Naive thymus-derived CD4-positive, alpha-beta T cell (primary cell): Measurements from ENCODE around the gene RNASE8. TPM values are rescaled to one million over a fixed set of nuclear protein-coding genes. Genes with fewer than 3 reads are reported as not detected.

Source experiments
- ATAC-seq: fragments of 150-1000 bp; cut with Tn5 transposase; 2 replicates; pipeline ENCODE4 v1.10.0; 2021; ENCODE audit warnings: mild to moderate bottlenecking, moderate library complexity
- CTCF ChIA-PET: fragments of 350-600 bp; sonication (Branson Sonifier 250); formaldehyde crosslinking; loops from one replicate; lab custom pipeline; 2021; ENCODE audit warnings: antibody characterized with exemption; lab: Charles Lee
- POLR2A ChIA-PET: fragments of 350-600 bp; sonication (Branson Sonifier 250); formaldehyde crosslinking; loops from one replicate; lab custom pipeline; 2021; ENCODE audit warnings: antibody characterized with exemption, inconsistent platforms; lab: Charles Lee
- DNase-seq, 9 donors: peaks; one replicate each; pipeline versions ENCODE4 v3.0.0 to v3.0.0-alpha.2; 2020 to 2022; ENCODE audit warnings: mixed read lengths in 1 of 9
- H3K27ac ChIP-seq: one replicate; pipeline ENCODE4 v1.7.0; 2013; ENCODE audit warnings: mild to moderate bottlenecking, low read depth, low read length, moderate library complexity
- H3K27me3 ChIP-seq, 2 donors: one replicate each; pipeline ENCODE4 v1.7.0; 2013; ENCODE audit warnings: low read length in 2 of 2, mild to moderate bottlenecking in 2 of 2, moderate library complexity in 2 of 2; ENCODE audit not compliant: control insufficient read depth in 2 of 2, insufficient read depth in 2 of 2
- H3K36me3 ChIP-seq, 3 experiments: 1 replicate in 2 of 3; 2 replicates in 1 of 3; pipeline ENCODE4 v1.7.0; 2013; ENCODE audit warnings: low read length in 3 of 3, mild to moderate bottlenecking in 3 of 3, moderate library complexity in 1 of 3; ENCODE audit not compliant: insufficient read depth in 3 of 3, control insufficient read depth in 2 of 3
- H3K4me1 ChIP-seq, 2 donors: one replicate each; pipeline ENCODE4 v1.7.0; 2013; ENCODE audit warnings: low read length in 2 of 2, mild to moderate bottlenecking in 2 of 2, moderate library complexity in 1 of 2; ENCODE audit not compliant: control insufficient read depth in 2 of 2, insufficient read depth in 2 of 2
- H3K4me3 ChIP-seq: 2 replicates; pipeline ENCODE4 v1.7.0; 2013; ENCODE audit warnings: mild to moderate bottlenecking, low read length
- H3K9me3 ChIP-seq, 3 experiments: 1 replicate in 2 of 3; 2 replicates in 1 of 3; pipeline ENCODE4 v1.7.0; 2013; ENCODE audit warnings: low read length in 3 of 3; ENCODE audit not compliant: control insufficient read depth in 2 of 3
- H3K27ac Mint-ChIP-seq, 9 donors: one replicate each; pipeline ENCODE4 v1.8.0; 2020 to 2022; ENCODE audit warnings: mixed read lengths in 9 of 9, mild to moderate bottlenecking in 8 of 9, moderate library complexity in 5 of 9, inconsistent platforms in 2 of 9
- H3K27me3 Mint-ChIP-seq, 5 donors: one replicate each; pipeline ENCODE4 v1.8.0; 2021 to 2022; ENCODE audit warnings: mixed read lengths in 5 of 5, mild to moderate bottlenecking in 1 of 5
- H3K36me3 Mint-ChIP-seq, 5 donors: one replicate each; pipeline ENCODE4 v1.8.0; 2020 to 2022; ENCODE audit warnings: mixed read lengths in 5 of 5, mild to moderate bottlenecking in 3 of 5, inconsistent platforms in 1 of 5
- H3K4me1 Mint-ChIP-seq, 7 donors: one replicate each; pipeline ENCODE4 v1.8.0; 2020 to 2022; ENCODE audit warnings: mixed read lengths in 7 of 7, mild to moderate bottlenecking in 3 of 7, inconsistent platforms in 1 of 7
- H3K4me3 Mint-ChIP-seq, 10 donors: one replicate each; pipeline ENCODE4 v1.8.0; 2020 to 2022; ENCODE audit warnings: mild to moderate bottlenecking in 10 of 10, mixed read lengths in 10 of 10, moderate library complexity in 6 of 10, inconsistent platforms in 2 of 10
- H3K9me3 Mint-ChIP-seq, 11 donors: one replicate each; pipeline ENCODE4 v1.8.0; 2020 to 2022; ENCODE audit warnings: mixed read lengths in 11 of 11, mild to moderate bottlenecking in 4 of 11, inconsistent platforms in 1 of 11, moderate library complexity in 1 of 11
- intact Hi-C, 2 donors: fragments of 100-400 bp; cut with micrococcal nuclease; formaldehyde crosslinking; loops; one replicate each; pipeline ENCODE4 v1.15.1; 2023
- polyA plus RNA-seq, 2 donors: library from polyadenylated mRNA; unstranded; fragments of 300-500 nt; fragmentation: Illumina TruSeq; gene quantifications; one replicate each; pipeline ENCODE4 v1.2.3, GENCODE V29; 2021
- total RNA-seq, 6 experiments: library from RNA in 5 of 6; stranded (reverse) in 5 of 6; gene quantifications; 1 replicate in 5 of 6; 2 replicates in 1 of 6; pipeline ENCODE4 v1.2.3 and lab custom pipeline; 2021 to 2026

Gene RNASE8
- total and polyA plus RNA-seq, 7 experiments from 2014 or later = not detected

GRCh38 chr14:21100931-21101330 lies 43.3 kb downstream of the RNASE8 start, which contains the start of gene TMEM253:
TSS of gene TMEM253 (plus strand) at chr14:21101066. CDS start at chr14:21101344, 278 bp downstream.
- H3K36me3 ChIP-seq = no peaks in the 10 kb centered on the region
- intact Hi-C loops = loop anchor here (5.0 kb wide), 5 partner anchors 281 to 759 kb away; partner anchors contain the start of genes CHD8 (in 1 of the 2), PARP2 (in 1 of the 2), PIP4P1 (in 1 of the 2) and RNASE4 (in 1 of the 2)
- ChIA-PET POLR2A (interaction anchor here (0.6 to 5.9 kb wide), 4 partner anchors 8 to 30 kb away, joined by 4 to 53 read pairs (median 8); no protein-coding TSS in a partner anchor), CTCF (interaction anchor here (1.3 to 2.6 kb wide), 5 partner anchors 9 to 86 kb away, joined by 3 to 17 read pairs (median 6); no protein-coding TSS in a partner anchor)
- peaks cover 22 to 38% (median 35%) of the 10 kb centered on the region in 7 donors for H3K4me1 Mint-ChIP-seq
- H3K4me3 ChIP-seq = no peak within 1 kb of the TSS
- peaks cover 0 to 1% (median 0%) of the 10 kb centered on the region in 5 donors for H3K36me3 Mint-ChIP-seq
- H3K9me3 Mint-ChIP-seq = peaks cover 0 to 6% (median 0%) of the 10 kb centered on the region in 11 donors
- H3K27me3 Mint-ChIP-seq = peaks cover 0 to 22% (median 0%) of the 10 kb centered on the region in 5 donors
- H3K27ac ChIP-seq = no peak within 1 kb of the TSS
- H3K27ac Mint-ChIP-seq = peak within 1 kb of the TSS in 7 of 9 donors; percentile 68 to 94 (median 90)
- peaks cover 0 to 4% of the 10 kb centered on the region in 2 donors for H3K27me3 ChIP-seq
- DNase-seq = no peak
- ATAC-seq = no peak
- H3K4me1 ChIP-seq = peaks cover 3 to 13% of the 10 kb centered on the region in 2 donors
- peak within 1 kb of the TSS in 3 of 10 donors; percentile 6 to 92 (median 52) for H3K4me3 Mint-ChIP-seq
- no peaks in the 10 kb centered on the region for H3K9me3 ChIP-seq

- POLR2A ChIA-PET = interaction anchor here (1.3 to 5.9 kb wide), 4 partner anchors 8 to 87 kb away, joined by 4 to 53 read pairs (median 18); no protein-coding TSS in a partner anchor
- peak overlapping the region in 2 of 10 donors; percentile 29 to 37 for H3K4me3 Mint-ChIP-seq
Measured at GRCh38 chr14:21101802-21102413, 44.3 kb downstream of the RNASE8 start.

GRCh38 chr14:21102521-21103410 lies 45.1 kb downstream of the RNASE8 start:
- H3K27ac Mint-ChIP-seq = peak overlapping the region in 8 of 9 donors; percentile 76 to 97 (median 86)
- H3K9me3 Mint-ChIP-seq = peaks cover 0 to 4% (median 0%) of the 10 kb centered on the region in 11 donors
- Histone ChIP-seq H3K4me3 (peak overlapping the region; percentile 94), H3K9me3 (no peaks in the 10 kb centered on the region), H3K27me3 (peaks cover 0 to 4% of the 10 kb centered on the region in 2 donors), H3K27ac (peak overlapping the region; percentile 96), H3K36me3 (no peaks in the 10 kb centered on the region), H3K4me1 (peaks cover 3 to 8% of the 10 kb centered on the region in 2 donors)
- no peak for ATAC-seq
- peaks cover 0 to 1% (median 0%) of the 10 kb centered on the region in 5 donors for H3K36me3 Mint-ChIP-seq
- peaks cover 0 to 15% (median 0%) of the 10 kb centered on the region in 5 donors for H3K27me3 Mint-ChIP-seq
- H3K4me1 Mint-ChIP-seq = peaks cover 27 to 45% (median 30%) of the 10 kb centered on the region in 7 donors
- no peak for DNase-seq
- ChIA-PET POLR2A (interaction anchor here (1.1 to 5.9 kb wide), 5 partner anchors 9 to 88 kb away, joined by 4 to 53 read pairs (median 22); no protein-coding TSS in a partner anchor), CTCF (interaction anchor here (1.2 to 8.6 kb wide), 9 partner anchors 9 to 88 kb away, joined by 3 to 158 read pairs (median 17); partner anchors contain the start of gene ARHGEF40)
- H3K4me3 Mint-ChIP-seq = peak overlapping the region in 9 of 10 donors; percentile 55 to 99 (median 92)
- intact Hi-C loops = loop anchor here (1.0 to 5.0 kb wide), 14 partner anchors 113 to 760 kb away; partner anchors contain the start of genes CHD8 (in 2 of the 2), PIP4P1 (in 2 of the 2), TOX4 (in 2 of the 2) and HNRNPC (in 1 of the 2)

More at GRCh38 chr14:21101802-21102413, 44.3 kb downstream of the RNASE8 start:
- Mint-ChIP-seq H3K27me3 (peaks cover 0 to 21% (median 0%) of the 10 kb centered on the region in 5 donors), H3K27ac (peak overlapping the region in 3 of 9 donors; percentile 68 to 82 (median 76)), H3K4me1 (peaks cover 26 to 43% (median 34%) of the 10 kb centered on the region in 7 donors), H3K9me3 (peaks cover 0 to 6% (median 0%) of the 10 kb centered on the region in 11 donors), H3K36me3 (peaks cover 0 to 1% (median 0%) of the 10 kb centered on the region in 5 donors)
- H3K4me3 ChIP-seq = no peak overlapping the region
- H3K27me3 ChIP-seq = peaks cover 0 to 4% of the 10 kb centered on the region in 2 donors
- no peak overlapping the region for H3K27ac ChIP-seq
- DNase-seq (no peak), ATAC-seq (no peak)
- no peaks in the 10 kb centered on the region for H3K9me3 ChIP-seq
- CTCF ChIA-PET = interaction anchor here (1.3 to 5.1 kb wide), 5 partner anchors 10 to 87 kb away, joined by 3 to 37 read pairs (median 14); no protein-coding TSS in a partner anchor
- H3K36me3 ChIP-seq = no peaks in the 10 kb centered on the region
- H3K4me1 ChIP-seq = peaks cover 3 to 16% of the 10 kb centered on the region in 2 donors
- intact Hi-C loops = loop anchor here (2.0 to 5.0 kb wide), 9 partner anchors 280 to 760 kb away; partner anchors contain the start of genes PIP4P1 (in 2 of the 2), CHD8 (in 1 of the 2), METTL3 (in 1 of the 2) and PARP2 (in 1 of the 2)

- DNase-seq = no peak
- H3K36me3 ChIP-seq = no peaks in the 10 kb centered on the region
- CTCF ChIA-PET = interaction anchor here (1.2 to 8.6 kb wide), 7 partner anchors 9 to 88 kb away, joined by 3 to 158 read pairs (median 37); partner anchors contain the start of genes ARHGEF40 and RNASE7
- intact Hi-C loops = loop anchor here (1.0 to 5.0 kb wide), 14 partner anchors 114 to 761 kb away; partner anchors contain the start of genes CHD8 (in 2 of the 2), PIP4P1 (in 2 of the 2), TOX4 (in 2 of the 2) and HNRNPC (in 1 of the 2)
- H3K4me1 ChIP-seq = peaks cover 3 to 8% of the 10 kb centered on the region in 2 donors
- Mint-ChIP-seq H3K4me3 (peak overlapping the region; percentile 74 to 99 (median 91)), H3K4me1 (peaks cover 27 to 45% (median 30%) of the 10 kb centered on the region in 7 donors), H3K27ac (peak overlapping the region; percentile 25 to 97 (median 89)), H3K36me3 (peaks cover 0 to 1% (median 0%) of the 10 kb centered on the region in 5 donors), H3K9me3 (peaks cover 0 to 4% (median 0%) of the 10 kb centered on the region in 11 donors), H3K27me3 (peaks cover 0 to 15% (median 0%) of the 10 kb centered on the region in 5 donors)
- POLR2A ChIA-PET = interaction anchor here (1.1 to 5.9 kb wide), 5 partner anchors 10 to 88 kb away, joined by 4 to 53 read pairs (median 22); no protein-coding TSS in a partner anchor
- peak overlapping the region; percentile 96 for H3K27ac ChIP-seq
- H3K4me3 ChIP-seq = peak overlapping the region; percentile 94
- no peaks in the 10 kb centered on the region for H3K9me3 ChIP-seq
- H3K27me3 ChIP-seq = peaks cover 0 to 4% of the 10 kb centered on the region in 2 donors
- no peak for ATAC-seq
Measured at GRCh38 chr14:21103411-21103709, 45.7 kb downstream of the RNASE8 start.

GRCh38 chr14:21103710-21104447 lies 46.3 kb downstream of the RNASE8 start:
- H3K27ac ChIP-seq = peak overlapping the region; percentile 96
- DNase-seq (peak; percentile 87 to 94 (median 92)), ATAC-seq (peak; percentile 92)
- no peaks in the 10 kb centered on the region for H3K36me3 ChIP-seq
- peak overlapping the region; percentile 94 for H3K4me3 ChIP-seq
- intact Hi-C loops = loop anchor here (1.0 to 5.0 kb wide), 24 partner anchors 12 to 762 kb away; partner anchors contain the start of genes CHD8 (in 2 of the 2), HNRNPC (in 2 of the 2), METTL17 (in 2 of the 2) and METTL3 (in 2 of the 2)
- ChIA-PET POLR2A (interaction anchor here (1.1 to 5.9 kb wide), 10 partner anchors 10 to 333 kb away, joined by 3 to 53 read pairs (median 9); no protein-coding TSS in a partner anchor), CTCF (interaction anchor here (0.6 to 8.6 kb wide), 12 partner anchors 10 to 105 kb away, joined by 3 to 158 read pairs (median 10); partner anchors contain the start of genes ARHGEF40, RNASE7 and SLC39A2)
- H3K4me1 ChIP-seq = peaks cover 3 to 8% of the 10 kb centered on the region in 2 donors
- Mint-ChIP-seq H3K27ac (peak overlapping the region; percentile 25 to 97 (median 89)), H3K4me1 (peaks cover 23 to 41% (median 26%) of the 10 kb centered on the region in 7 donors), H3K4me3 (peak overlapping the region; percentile 74 to 99 (median 91)), H3K9me3 (peaks cover 0 to 1% (median 0%) of the 10 kb centered on the region in 11 donors), H3K36me3 (peaks cover 0 to 1% (median 0%) of the 10 kb centered on the region in 5 donors), H3K27me3 (peaks cover 0 to 11% (median 0%) of the 10 kb centered on the region in 5 donors)
- no peaks in the 10 kb centered on the region for H3K9me3 ChIP-seq
- peaks cover 0 to 4% of the 10 kb centered on the region in 2 donors for H3K27me3 ChIP-seq
